Stimulated activated CD4-positive, alpha-beta T cell treated with anti-CD3 and anti-CD28 coated beads, Interleukin-15, amount 100 ng/mL, for 24 hours (primary cell): ENCODE data around the gene GTF2A2.
"Not testable (repeated sequence)": the region's sequence is repeated elsewhere in the genome, so short reads cannot be mapped to it uniquely, and the experiment has no call there.

ENCODE experiments used
- DNase-seq: peaks from one replicate; pipeline ENCODE4 v3.0.0-alpha.2; 2020

Gene GTF2A2

DNA sequence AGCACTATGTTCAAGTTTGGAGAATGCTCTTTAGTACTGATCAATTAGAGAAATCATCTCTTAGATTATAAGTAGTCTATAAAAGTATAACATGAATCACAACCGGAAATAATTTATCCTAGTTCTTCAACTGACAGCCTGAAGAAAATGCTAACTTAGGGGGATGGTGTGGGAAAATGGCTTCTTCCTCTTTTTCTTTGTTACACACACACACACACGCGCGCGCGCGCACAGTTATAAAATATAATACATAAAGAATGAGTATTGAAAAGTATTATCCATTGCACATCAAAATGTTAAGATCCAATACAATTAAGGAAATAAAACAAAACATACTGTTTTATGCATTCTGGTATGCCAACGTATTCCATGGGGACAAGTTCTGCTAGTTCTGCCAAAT, 11.2 kb upstream of the GTF2A2 start:
- DNase-seq: no peak

DNA sequence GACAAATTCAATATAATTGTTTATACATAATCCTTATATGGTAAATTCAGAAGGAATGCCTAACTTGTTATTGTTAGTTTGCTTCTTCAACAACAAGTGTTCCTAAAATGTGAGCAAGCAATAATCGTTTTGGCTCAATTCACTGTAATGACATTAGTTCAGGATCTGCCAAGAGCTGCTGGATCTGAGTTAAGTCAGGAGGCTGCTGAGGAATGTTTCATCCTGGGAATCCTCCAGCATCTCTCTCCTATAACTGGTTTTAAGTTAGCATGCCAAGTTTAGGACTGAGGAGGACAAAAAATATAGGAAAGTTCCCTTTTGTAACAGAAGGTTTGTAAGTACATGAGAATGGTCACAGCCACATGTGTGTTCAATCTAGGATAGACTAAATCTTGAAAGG, 4.9 kb upstream of the GTF2A2 start:
- DNase-seq: no peak

DNA sequence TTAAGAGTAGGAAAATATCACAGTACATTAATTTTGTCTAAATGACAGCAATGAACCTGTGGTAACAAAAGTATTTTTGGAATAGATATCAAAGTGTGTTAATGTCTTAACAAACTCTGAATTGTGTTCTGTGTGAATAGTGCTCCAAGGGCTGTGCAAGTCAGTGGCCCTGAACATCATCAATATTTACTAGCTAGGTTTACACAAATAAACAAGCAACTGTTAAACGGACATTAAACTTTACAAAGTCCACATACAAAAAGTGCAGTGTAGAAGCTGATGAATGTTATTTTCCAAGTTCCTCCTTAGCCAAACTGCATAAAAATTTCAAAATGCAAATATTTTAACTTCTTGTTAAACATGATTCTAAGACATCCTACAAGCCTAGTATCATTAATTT, 2.1 kb upstream of the GTF2A2 start:
- no peak for DNase-seq

DNA sequence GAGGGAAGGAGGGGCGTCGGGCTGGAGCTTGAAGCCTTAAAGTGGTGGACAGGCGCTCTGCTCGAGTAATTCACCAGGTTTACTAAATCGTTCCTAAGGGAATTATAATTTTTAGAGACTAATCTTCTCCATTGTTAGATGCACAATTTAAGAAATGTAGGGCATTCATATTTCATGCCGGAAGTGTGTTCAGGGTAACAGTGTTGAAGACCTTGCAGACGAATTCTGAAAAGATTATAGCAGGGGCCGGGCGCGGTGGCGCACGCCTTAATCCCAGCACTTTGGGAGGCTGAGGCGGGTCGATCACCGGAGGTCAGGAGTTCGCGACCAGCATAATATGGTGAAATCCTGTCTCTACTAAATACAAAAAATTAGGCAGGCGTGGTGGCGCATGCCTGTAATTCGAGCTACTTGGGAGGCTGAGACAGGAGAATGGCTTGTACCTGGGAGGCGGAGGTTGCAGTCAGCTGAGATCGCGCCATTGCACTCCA, 365 bp upstream of the GTF2A2 start:
- DNase-seq: no peak

DNA sequence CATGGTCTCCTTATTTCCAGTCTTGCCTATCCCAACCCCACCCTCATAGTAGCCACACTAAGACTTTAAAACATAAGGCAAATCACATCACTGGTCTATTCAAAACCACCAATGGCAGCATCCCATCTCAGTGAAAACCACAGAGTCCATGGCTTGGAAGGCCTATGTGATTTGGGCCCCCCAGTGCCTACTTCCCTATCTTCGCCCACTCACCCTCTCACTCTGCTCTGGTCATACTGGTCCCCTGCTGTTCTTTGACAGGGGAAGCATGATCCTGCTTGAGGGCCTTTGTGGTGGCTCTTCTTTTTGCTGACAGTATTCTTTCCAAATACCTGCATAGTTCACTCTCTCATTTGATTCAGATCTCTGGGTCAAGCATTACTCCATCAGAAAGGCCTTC, 3.3 kb downstream of the GTF2A2 start:
- no peak for DNase-seq

DNA sequence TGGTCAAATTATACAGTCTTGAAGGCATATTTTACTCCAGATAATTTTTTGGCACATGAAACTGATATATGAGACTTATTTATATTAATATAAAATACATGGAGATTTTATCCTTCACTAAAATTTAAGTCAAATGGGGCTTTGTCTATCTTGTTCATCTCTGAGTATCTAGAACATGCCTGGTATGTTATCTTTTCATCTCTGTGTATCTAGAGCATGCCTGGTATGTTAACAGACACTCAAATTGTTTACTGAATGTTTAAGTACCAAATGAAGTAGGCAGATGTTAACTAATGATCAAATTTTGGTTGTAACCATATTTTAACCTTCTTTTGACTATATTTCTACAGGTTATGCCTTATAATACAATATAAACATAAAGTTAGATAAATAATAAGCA, 7.7 kb downstream of the GTF2A2 start:
- no peak for DNase-seq

DNA sequence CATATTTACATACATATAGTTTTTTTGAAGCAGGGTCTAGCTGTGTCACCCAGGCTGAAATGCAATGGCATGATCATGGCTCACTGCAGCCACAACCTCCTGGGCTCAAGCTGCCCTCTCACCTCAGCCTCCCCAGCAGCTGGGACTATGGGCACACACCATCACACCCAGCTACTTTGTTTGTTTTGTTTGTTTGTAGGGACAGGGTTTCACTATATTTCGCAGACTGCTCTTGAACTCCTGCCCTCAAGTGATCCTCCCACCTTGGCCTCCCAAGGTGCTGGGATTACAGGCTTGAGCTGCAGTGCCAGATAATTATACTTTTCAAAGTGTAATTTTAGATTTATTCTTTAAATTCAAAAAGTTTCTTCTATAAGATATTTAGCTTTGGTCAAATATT, 10.2 kb downstream of the GTF2A2 start:
- DNase-seq: no peak

DNA sequence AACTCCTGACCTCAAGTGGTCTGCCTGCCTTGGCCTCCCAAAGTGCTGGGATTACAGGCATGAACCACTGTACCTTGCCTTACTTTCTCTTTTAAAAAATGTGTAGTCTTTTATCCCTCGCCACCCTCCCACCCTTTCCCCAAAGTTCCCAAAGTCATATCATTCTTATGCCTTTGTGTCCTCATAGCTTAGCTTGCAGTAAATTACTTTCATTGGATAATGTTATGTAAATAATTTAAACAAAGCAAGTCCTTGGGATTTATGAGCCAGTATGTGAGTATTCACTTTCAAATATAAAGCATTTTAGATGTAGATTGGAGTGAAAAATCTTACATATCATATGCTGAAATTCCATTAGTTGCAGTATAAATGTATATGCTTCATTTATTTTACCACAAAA, 11.0 kb downstream of the GTF2A2 start:
- no peak for DNase-seq

DNA sequence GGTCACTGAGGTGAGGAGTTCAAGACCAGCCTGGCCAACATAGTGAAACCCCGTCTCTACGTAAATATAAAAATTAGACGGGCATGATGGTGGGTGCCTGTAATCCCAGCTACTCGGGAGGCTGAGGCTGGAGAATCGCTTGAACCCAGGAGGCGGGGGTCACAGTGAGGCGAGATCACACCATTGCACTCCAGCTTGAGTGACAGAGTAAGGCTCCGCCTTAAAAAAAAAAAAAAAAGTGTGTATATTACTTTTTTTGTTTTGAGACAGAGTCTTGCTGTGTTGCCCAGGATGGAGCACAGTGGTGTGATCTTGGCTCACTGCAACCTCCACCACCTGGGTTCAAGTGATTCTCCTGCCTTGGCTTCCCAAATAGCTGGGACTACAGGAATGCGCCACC, 11.5 kb downstream of the GTF2A2 start:
- not testable (repeated sequence) for DNase-seq

DNA sequence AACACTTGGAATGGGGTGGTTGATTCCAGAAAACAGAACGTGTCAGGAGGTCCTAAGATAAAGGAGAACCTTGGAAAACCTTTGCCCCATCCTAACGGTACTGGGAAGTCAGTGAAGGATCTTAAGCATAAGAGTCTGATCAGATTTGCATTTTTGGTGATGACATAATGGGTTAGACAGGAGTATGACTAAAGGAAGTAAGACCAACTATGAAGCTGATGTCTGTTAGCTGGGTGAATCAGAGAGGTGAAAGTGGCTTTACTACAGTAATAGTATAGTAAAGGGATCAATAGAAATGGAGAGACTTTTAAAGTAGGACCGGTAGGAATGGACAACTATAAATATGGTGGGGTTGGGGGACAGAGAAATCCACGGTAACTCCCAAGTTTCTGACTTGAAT, 12.6 kb downstream of the GTF2A2 start:
- no peak for DNase-seq

DNA sequence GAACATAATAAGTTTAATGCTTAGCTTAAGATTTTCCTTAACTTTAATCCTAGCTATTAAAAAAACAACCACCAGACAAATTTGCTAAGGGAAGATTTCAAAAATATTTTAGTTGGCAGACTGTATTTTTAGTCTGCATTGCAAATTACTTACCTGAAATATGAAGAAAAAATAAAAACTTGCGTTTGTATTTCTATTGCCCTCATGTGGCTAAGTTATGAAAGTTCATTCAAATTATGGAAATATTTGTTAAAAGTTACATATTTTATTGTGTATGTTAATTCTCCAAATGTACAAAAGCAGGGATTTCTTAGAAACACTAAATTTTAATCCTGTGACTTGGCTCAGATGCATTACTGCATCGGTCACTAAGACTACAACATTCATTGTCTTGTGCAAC, 15.0 kb downstream of the GTF2A2 start:
- DNase-seq: no peak

DNA sequence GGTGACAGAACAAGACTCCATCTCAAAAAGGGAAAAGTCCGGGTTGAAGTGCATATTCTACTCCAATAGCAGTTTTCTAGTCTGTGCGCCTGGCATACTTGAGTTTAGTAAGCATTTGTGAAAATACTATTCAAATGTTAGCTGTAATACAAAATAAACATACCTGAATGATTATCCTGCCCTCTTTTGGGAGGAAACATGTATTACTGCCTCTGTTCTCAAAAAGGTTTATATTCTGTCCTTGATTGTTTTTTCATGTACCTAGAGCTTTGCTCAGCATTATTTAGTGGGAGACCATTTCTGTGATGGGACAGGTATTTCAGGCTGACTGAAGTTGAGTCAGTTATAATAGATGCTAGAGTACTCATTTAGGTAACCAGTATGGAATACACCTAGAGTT, 19.8 kb downstream of the GTF2A2 start:
- DNase-seq: not testable (repeated sequence)

DNA sequence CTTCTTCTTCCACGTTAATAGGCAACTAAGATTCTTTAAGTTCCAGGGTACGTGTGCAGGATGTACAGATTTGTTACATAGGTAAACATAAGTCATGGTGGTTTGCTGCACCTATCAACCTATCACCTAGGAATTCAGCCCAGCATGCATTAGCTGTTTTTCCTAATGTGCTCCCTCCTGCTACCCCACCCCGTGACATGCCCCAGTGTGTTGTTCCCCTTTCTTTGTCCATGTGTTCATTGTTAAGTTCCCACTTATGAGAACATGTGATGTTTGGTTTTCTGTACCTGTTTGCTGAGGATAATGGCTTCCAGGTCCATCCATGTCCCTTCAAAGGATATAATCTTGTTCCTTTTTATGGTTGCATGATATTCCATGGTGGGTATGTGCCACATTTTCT, 21.1 kb downstream of the GTF2A2 start:
- no peak for DNase-seq

DNA sequence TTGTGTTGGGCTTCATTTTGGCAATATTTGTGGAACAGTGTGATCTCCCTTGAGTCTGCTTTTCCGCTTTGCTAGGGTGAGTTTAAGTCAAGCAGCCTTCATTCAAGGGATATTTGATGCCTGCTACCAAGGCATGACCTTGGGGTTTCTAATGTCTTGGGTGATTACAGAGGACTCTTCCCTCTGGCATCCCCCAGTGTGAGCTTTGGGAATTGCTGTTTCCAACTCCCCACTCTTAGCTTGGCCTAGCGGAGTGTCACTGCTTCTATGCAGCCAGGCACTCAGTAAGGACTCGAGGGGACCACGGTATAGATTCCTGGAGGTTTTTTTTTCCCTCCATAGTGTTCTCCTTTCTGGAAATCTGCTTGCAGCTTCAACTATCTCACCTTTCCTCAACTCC, 24.6 kb downstream of the GTF2A2 start:
- no peak for DNase-seq

DNA sequence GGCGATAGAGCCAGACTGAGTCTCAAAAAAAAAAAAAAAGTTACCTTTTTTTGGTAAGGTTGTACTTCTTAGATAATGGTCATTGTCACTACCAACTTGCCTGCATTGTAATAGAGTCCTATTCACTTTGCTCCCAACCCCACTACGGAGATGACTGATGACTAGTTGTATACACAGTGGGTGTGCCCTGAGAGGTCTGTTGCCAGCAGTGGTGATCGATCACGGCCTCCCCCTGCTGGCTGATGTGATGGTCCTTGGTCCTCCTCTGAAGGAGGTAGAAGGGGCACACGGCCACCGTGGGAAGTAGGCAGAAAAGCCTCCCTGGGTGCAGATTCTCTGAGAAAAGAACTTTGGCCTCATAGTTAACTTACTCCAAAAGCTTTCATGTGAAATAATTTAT, 35.0 kb downstream of the GTF2A2 start:
- peak; percentile 70 for DNase-seq

DNA sequence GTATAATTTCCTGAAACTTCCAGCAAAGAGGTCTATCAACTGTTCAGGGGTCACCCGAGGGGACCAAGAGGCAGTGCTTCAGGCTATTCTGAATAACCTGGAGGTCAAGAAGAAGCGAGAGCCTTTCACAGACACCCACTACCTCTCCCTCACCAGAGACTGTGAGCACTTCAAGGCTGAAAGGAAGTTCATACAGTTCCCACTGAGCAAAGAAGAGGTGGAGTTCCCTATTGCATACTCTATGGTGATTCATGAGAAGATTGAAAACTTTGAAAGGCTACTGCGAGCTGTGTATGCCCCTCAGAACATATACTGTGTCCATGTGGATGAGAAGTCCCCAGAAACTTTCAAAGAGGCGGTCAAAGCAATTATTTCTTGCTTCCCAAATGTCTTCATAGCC, 38.9 kb downstream of the GTF2A2 start:
- DNase-seq: no peak

DNA sequence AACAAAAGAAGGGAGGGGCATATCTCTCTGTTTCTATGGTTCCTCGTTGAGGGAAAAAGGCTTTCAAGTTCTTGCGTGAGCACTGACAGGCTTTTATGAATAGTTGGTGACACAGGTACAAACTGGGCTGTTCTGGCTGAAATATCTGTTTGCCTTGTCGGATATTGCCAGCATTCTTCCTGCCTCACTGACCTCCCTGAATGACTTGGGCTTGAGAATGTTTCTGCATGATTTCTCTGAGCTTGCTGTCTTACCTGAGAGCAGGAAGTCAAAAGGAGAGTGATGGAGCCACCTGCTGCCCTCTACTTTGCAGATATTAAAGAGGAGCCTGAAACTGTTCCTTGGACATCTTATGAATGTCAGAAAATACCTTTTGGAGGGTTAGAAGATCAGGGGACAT, 40.9 kb downstream of the GTF2A2 start:
- no peak for DNase-seq

DNA sequence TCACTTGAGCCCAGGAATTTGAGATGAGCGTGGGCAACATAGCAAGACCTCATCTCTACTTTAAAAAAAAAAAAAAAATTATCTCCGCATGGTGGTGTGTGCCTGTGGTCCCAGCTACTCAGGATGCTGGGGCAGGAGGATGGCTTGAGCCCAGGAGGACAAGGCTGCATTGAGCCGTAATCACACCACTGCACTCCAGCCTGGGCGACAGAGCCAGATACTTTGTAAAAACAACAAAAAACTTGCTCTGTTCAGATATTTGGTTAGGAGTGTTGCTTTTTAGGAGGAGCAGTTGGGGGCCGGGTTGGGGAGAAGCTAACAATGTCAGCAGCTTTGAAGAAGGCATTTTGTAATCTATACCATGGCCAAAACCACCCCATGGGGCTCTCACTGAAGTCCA, 41.7 kb downstream of the GTF2A2 start:
- DNase-seq: no peak

DNA sequence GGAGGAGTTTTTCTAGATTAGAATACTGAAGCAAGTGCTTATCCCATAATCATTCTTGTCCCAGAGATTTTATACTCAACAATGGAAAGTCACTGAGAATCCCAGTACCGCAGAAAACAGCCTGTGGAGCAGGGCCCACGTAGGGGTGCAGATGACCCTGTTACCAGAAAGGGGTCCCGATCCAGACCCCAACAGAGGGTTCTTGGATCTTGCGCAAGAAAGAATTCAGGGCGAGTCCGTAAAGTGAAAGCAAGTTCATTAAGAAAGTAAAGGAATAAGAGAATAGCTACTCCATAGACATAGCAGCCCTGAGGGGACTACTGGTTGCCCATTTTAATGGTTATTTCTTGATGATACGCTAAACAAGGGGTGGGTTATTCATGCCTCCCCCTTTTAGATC, 43.2 kb downstream of the GTF2A2 start:
- no peak for DNase-seq

DNA sequence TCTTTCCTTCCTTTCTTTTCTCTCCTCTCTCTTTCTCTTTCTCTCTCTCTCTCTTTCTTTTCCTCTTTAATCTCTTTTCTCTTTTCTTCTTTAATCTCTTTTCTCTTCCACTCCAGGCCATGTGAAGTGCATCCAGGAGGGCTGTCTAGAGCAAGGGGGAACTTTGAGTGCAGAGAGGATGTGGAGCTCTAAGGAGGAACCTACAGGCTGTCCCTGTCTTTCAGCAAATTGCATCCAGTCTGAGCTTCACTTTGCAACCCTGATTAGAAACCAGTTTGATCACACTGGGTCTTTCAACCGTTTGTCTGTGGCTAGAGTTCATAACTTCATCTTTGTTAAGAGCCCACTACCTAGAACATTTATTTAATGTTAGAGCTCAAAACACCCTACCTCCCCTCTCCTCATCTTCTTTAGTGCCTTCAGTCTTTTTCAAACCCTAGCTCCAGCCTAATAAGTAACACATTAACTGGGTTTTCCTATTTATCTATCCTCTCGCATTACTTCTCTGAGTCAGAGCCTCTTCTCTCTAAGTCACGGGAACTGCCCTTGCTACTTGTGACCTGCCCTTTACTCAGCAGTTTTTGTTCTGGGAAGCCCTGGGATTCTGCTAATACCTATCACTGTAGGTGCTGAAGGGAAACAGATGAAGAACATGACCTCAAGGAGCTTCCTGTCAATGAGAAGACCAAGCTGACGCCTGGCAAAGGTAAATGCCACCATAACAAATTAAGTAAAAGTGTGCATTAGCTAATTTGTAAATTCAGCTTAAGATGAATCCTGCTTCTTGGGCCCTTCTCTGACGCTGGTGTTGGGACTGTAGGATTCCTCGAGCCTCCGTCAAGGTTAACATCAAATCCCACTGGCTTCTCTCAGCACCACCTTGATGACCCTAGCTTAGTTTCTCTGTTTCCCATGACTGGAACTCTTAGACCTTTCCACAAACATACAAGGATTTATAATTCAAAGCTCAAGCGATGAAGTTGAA, 45.7 kb downstream of the GTF2A2 start, which contains the start of gene GCNT3:
Gene GCNT3, plus strand, starts transcription at position 508 of the 985 bp plus-strand sequence. CDS start 6,456 bp downstream, outside the sequence.
- no peak for DNase-seq

DNA sequence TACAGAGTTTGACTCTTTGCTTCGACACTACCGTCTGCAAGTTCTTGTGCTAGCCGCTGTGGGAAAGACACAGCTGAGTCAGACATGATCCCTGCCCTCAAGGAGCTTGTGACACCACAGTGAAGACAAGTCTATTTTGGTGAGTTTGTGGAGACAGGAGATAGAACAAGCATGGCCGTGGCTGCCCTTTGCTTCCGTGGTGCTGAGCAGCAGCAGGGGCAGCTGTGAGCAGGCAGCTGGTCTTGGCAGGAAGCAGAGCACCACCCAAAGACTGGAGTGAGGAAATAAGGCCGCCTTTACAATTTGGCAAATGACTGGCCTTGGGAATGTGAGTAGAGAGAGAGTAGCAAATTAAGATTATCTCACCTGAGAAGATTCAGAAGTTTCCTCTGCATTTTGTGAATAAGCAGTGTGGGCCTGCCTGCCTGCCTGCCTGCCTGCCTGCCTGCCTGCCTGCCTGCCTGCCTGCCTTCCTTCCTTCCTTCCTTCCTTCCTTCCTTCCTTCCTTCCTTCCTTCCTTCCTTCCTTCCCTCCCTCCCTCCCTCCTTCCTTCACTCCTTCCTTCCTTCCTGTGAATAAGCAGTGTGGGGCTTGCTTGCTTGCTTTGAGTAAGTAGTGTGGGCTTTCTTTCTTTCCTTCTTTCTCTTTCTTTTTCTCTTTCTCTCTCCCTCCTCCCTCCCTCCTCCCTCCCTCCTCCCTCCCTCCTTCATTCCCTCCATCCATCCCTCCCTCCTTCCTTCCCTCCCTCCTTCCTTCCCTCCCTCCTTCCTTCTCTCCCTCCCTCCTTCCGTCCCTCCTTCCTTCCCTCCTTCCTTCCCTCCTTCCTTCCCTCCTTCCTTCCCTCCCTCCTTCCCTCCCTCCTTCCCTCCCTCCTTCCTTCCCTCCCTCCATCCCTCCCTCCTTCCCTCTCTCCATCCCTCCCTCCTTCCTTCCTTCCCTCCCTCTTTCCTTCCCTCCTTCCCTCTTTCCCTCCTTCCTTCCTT, 47.3 kb downstream of the GTF2A2 start:
- DNase-seq: no peak

DNA sequence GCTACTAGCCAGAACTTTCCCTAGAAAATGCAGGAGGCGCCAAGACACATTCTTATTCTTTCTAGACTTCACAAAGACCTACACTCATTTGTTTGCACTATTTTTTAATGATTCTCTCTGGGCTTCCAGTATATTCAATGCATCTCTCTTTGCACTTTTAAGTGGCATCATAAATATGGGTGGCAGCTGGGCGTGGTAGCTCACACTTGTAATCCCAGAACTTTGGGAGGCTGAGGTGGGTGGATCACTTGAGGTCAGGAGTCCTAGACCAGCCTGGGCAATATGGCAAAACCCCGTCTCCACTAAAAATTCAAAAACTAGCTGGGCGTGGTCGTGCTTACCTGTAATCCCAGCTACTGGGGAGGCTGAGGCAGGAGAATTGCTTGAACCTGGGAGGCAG, 51.3 kb downstream of the GTF2A2 start:
- DNase-seq: no peak

DNA sequence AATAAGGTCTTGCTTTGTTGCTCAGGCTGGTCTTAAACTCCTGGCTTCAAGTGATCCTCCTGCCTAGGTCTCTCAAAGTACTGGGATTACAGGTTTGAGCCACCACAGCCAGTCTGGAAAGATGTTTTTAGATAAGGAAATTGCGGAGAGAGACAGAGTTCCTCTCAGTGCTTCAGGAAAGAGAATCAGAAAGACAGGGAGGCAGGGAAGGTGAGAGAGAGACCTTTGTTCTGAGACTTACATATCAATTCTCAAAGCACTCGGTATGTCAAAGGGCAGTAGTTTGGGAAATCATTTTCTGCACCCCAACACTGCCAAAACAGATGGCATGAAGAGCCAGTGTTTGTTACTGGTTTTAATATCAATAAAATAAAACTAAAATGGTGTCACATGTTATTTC, 58.9 kb downstream of the GTF2A2 start:
- DNase-seq: no peak
